ENCODE measurements around the gene FOXE3.

The FOXE3 gene

DNA sequence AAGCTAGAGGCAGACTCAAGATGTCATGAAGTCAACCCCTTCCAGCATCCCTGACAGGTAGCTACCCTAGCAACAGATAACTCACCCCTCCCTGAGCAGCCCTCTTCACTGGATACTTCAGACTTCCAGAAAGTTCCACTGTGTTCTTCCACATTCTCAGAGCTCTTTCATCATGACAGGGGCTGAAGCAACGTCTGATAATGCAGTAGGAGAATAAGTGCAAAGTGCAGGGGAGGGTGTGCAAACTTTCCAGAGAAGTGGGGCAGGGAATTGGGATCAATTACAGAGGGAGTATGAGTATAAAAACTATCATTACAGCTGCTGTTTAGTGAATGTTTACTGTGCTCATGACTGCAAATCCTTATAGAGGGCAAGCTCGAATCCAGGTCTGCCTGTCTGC is 26.4 kb upstream of the FOXE3 start:
- no peak overlapping the region for H3K4me3 ChIP-seq (ENCODE audit: low read depth in 1 of 2, low read length in 2 of 2)
- H3K79me2 ChIP-seq (ENCODE audit: insufficient read depth, low read length) = no peaks in the 10 kb centered on the region
- TF ChIP-seq, protein P1, sequence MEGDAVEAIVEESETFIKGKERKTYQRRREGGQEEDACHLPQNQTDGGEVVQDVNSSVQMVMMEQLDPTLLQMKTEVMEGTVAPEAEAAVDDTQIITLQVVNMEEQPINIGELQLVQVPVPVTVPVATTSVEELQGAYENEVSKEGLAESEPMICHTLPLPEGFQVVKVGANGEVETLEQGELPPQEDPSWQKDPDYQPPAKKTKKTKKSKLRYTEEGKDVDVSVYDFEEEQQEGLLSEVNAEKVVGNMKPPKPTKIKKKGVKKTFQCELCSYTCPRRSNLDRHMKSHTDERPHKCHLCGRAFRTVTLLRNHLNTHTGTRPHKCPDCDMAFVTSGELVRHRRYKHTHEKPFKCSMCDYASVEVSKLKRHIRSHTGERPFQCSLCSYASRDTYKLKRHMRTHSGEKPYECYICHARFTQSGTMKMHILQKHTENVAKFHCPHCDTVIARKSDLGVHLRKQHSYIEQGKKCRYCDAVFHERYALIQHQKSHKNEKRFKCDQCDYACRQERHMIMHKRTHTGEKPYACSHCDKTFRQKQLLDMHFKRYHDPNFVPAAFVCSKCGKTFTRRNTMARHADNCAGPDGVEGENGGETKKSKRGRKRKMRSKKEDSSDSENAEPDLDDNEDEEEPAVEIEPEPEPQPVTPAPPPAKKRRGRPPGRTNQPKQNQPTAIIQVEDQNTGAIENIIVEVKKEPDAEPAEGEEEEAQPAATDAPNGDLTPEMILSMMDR (IDR thresholded peaks at IDR 0.05; ENCODE audit: borderline replicate concordance, extremely low read depth, low read length, poor library complexity, severe bottlenecking) = no peak
- no peak for TF ChIP-seq EZH2 (IDR thresholded peaks at IDR 0.05; ENCODE audit: borderline replicate concordance, low read depth, low read length, severe bottlenecking)
- H3K9ac ChIP-seq (ENCODE audit: low read depth, low read length) = no peak overlapping the region
- no peak overlapping the region for H2AFZ ChIP-seq (ENCODE audit: low read depth, low read length)
- no peak for ATAC-seq (ENCODE audit: insufficient read depth, low read depth)
- H3K9me3 ChIP-seq (ENCODE audit: insufficient read depth, low read length, severe bottlenecking) = no peaks in the 10 kb centered on the region
- no peak overlapping the region for H3K27ac ChIP-seq (ENCODE audit: low read length)
- H4K20me1 ChIP-seq (ENCODE audit: insufficient read depth, low read length) = peaks cover 4% of the 10 kb centered on the region; the same call in 1 of the 2 replicates
- no peak for DNase-seq
- no peaks in the 10 kb centered on the region for H3K36me3 ChIP-seq (ENCODE audit: insufficient read depth, low read length)
- no peaks in the 10 kb centered on the region for H3K4me1 ChIP-seq (ENCODE audit: insufficient read depth, low read length)
- H3K27me3 ChIP-seq (ENCODE audit: insufficient read depth, low read length, poor library complexity) = no peaks in the 10 kb centered on the region
- no peak overlapping the region for H3K4me2 ChIP-seq (ENCODE audit: insufficient read depth, low read length)

DNA sequence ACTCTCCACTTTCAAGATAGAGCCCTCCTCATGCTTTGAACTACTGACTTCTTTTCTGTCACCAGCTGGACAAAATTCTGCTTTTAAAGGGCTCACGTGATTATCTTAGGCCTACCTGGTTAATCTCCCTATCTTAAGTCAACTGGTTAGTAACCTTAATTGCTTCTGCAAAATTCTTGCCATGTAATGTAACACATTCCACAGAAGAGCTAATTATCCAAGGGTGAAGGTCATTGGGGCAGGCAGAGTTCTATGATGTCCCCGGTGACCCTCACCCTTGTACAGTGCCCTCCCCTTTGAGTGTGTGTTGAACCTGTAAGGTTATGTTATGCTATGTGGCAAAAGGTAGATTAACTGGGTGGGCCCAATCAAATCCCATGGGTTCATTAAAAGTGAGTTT is 25.2 kb upstream of the FOXE3 start:
- Histone ChIP-seq H4K20me1 (ENCODE audit: insufficient read depth, low read length) (peaks cover 4% of the 10 kb centered on the region; the same call in 1 of the 2 replicates), H3K79me2 (ENCODE audit: insufficient read depth, low read length) (no peaks in the 10 kb centered on the region), H3K9ac (ENCODE audit: low read depth, low read length) (no peak overlapping the region), H3K9me3 (ENCODE audit: insufficient read depth, low read length, severe bottlenecking) (no peaks in the 10 kb centered on the region), H3K4me3 (ENCODE audit: low read depth in 1 of 2, low read length in 2 of 2) (no peak overlapping the region), H3K4me2 (ENCODE audit: insufficient read depth, low read length) (no peak overlapping the region), H3K27ac (ENCODE audit: low read length) (no peak overlapping the region), H3K36me3 (ENCODE audit: insufficient read depth, low read length) (no peaks in the 10 kb centered on the region), H2AFZ (ENCODE audit: low read depth, low read length) (no peak overlapping the region), H3K27me3 (ENCODE audit: insufficient read depth, low read length, poor library complexity) (no peaks in the 10 kb centered on the region), H3K4me1 (ENCODE audit: insufficient read depth, low read length) (no peaks in the 10 kb centered on the region)
- ATAC-seq (ENCODE audit: insufficient read depth, low read depth) (no peak), DNase-seq (no peak)
- TF ChIP-seq, protein P1 (IDR thresholded peaks at IDR 0.05; ENCODE audit: borderline replicate concordance, extremely low read depth, low read length, poor library complexity, severe bottlenecking) = no peak
- no peak for TF ChIP-seq EZH2 (IDR thresholded peaks at IDR 0.05; ENCODE audit: borderline replicate concordance, low read depth, low read length, severe bottlenecking)

DNA sequence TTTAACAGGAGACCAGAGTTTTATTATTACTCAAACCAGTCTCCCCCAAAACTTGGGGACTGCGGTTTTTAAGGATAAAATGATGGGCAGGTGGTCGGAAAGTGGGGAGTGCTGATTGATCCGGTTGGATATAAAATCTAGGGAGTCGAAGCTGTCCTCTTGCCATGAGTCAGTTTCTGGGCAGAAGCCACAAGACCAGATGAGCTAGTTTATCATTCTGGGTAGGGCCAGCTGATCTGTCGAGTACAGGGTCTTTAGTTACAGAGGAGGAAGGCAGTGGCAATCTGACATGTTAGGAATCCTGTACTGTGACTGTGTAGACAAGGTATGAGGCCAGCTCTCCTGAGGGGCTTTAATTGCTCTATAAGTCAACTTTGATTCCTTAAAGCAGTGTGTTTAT is 22.9 kb upstream of the FOXE3 start:
- Histone ChIP-seq H4K20me1 (ENCODE audit: insufficient read depth, low read length) (peaks cover 4% of the 10 kb centered on the region; the same call in 1 of the 2 replicates), H2AFZ (ENCODE audit: low read depth, low read length) (no peak overlapping the region), H3K27ac (ENCODE audit: low read length) (no peak overlapping the region), H3K9ac (ENCODE audit: low read depth, low read length) (no peak overlapping the region), H3K9me3 (ENCODE audit: insufficient read depth, low read length, severe bottlenecking) (no peaks in the 10 kb centered on the region), H3K36me3 (ENCODE audit: insufficient read depth, low read length) (no peaks in the 10 kb centered on the region), H3K27me3 (ENCODE audit: insufficient read depth, low read length, poor library complexity) (no peaks in the 10 kb centered on the region), H3K4me1 (ENCODE audit: insufficient read depth, low read length) (no peaks in the 10 kb centered on the region), H3K79me2 (ENCODE audit: insufficient read depth, low read length) (no peaks in the 10 kb centered on the region), H3K4me3 (ENCODE audit: low read depth in 1 of 2, low read length in 2 of 2) (no peak overlapping the region), H3K4me2 (ENCODE audit: insufficient read depth, low read length) (no peak overlapping the region)
- no peak for TF ChIP-seq EZH2 (IDR thresholded peaks at IDR 0.05; ENCODE audit: borderline replicate concordance, low read depth, low read length, severe bottlenecking)
- TF ChIP-seq, protein P1 (IDR thresholded peaks at IDR 0.05; ENCODE audit: borderline replicate concordance, extremely low read depth, low read length, poor library complexity, severe bottlenecking) = no peak
- DNase-seq (no peak), ATAC-seq (ENCODE audit: insufficient read depth, low read depth) (no peak)

DNA sequence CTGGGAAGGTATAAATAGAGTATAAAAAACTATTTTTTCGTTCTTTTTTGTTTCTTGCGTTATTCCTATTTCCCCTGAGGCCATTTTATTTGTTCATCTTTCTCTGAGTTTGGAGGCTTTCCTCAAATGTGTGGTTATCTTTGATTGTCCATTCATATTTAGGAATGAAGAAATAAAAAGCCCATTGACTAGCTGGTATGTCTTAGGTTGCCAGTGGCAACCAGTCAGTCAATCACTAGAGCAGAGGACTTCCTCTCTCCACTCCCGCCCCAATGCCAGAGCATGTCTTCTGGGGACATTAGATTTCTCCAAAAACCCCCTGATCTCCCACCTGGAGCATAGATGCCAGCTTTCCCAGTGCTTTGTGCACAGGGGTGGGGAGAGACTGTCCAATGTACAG is 20.7 kb upstream of the FOXE3 start:
- no peak for ATAC-seq (ENCODE audit: insufficient read depth, low read depth)
- Histone ChIP-seq H4K20me1 (ENCODE audit: insufficient read depth, low read length) (no peaks in the 10 kb centered on the region), H3K9ac (ENCODE audit: low read depth, low read length) (no peak overlapping the region), H3K36me3 (ENCODE audit: insufficient read depth, low read length) (no peaks in the 10 kb centered on the region), H3K4me3 (ENCODE audit: low read depth in 1 of 2, low read length in 2 of 2) (no peak overlapping the region), H3K79me2 (ENCODE audit: insufficient read depth, low read length) (no peaks in the 10 kb centered on the region), H2AFZ (ENCODE audit: low read depth, low read length) (no peak overlapping the region), H3K4me2 (ENCODE audit: insufficient read depth, low read length) (no peak overlapping the region), H3K4me1 (ENCODE audit: insufficient read depth, low read length) (no peaks in the 10 kb centered on the region), H3K27me3 (ENCODE audit: insufficient read depth, low read length, poor library complexity) (no peaks in the 10 kb centered on the region), H3K9me3 (ENCODE audit: insufficient read depth, low read length, severe bottlenecking) (no peaks in the 10 kb centered on the region), H3K27ac (ENCODE audit: low read length) (no peak overlapping the region)
- no peak for DNase-seq
- TF ChIP-seq, protein P1 (IDR thresholded peaks at IDR 0.05; ENCODE audit: borderline replicate concordance, extremely low read depth, low read length, poor library complexity, severe bottlenecking) = no peak
- no peak for TF ChIP-seq EZH2 (IDR thresholded peaks at IDR 0.05; ENCODE audit: borderline replicate concordance, low read depth, low read length, severe bottlenecking)
